Neuron (in vitro differentiated cells): Measurements from ENCODE around the gene DPYSL3.
A peak's percentile ranks its signal among the peaks of the same experiment; 100 is the strongest.

ENCODE experiments used
- H2AFZ ChIP-seq: one replicate; pipeline ENCODE4 v1.6.1; 2013; ENCODE audit warnings: low read depth, mild to moderate bottlenecking, inconsistent platforms, low read length, moderate library complexity
- H3K27me3 ChIP-seq: one replicate; pipeline ENCODE4 v1.6.1; 2013; ENCODE audit warnings: low read length; ENCODE audit not compliant: insufficient read depth
- H3K36me3 ChIP-seq: one replicate; pipeline ENCODE4 v1.6.1; 2013; ENCODE audit warnings: low read length; ENCODE audit not compliant: insufficient read depth
- H3K4me1 ChIP-seq: one replicate; pipeline ENCODE4 v1.6.1; 2013; ENCODE audit warnings: low read length; ENCODE audit not compliant: insufficient read depth
- H3K4me3 ChIP-seq: 2 replicates; pipeline ENCODE4 v1.5.1; 2013; ENCODE audit warnings: mild to moderate bottlenecking, low read length, moderate library complexity
- H3K9me3 ChIP-seq: one replicate; pipeline ENCODE4 v1.6.1; 2013; ENCODE audit warnings: low read length

The DPYSL3 gene

DNA sequence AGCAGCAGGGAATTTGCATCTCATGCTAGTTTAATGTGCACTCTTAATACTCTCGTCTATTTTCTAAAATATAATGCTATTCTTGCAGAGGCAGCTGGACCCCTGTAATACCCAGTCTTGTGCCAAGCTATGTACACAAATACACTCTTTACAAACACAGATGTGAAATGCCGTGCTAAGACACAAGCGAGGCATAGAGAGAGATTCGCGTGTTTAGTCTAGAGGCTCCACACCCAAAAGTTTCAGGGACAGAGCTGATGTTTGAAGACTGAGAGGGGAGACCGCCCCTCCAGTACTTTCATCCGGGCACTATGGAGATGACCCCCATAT is 1.2 kb downstream of the DPYSL3 start:
- H3K36me3 ChIP-seq, result no peaks in the 10 kb centered on the region
- H2AFZ ChIP-seq, result peak overlapping the region; percentile 44
- no peaks in the 10 kb centered on the region for H3K27me3 ChIP-seq
- H3K9me3 ChIP-seq, result no peaks in the 10 kb centered on the region
- H3K4me3 ChIP-seq, result peak overlapping the region; percentile 65
- H3K4me1 ChIP-seq, result peaks cover 16% of the 10 kb centered on the region

- Histone ChIP-seq H3K36me3 (no peaks in the 10 kb centered on the region), H3K4me1 (peaks cover 16% of the 10 kb centered on the region), H3K9me3 (no peaks in the 10 kb centered on the region), H3K27me3 (no peaks in the 10 kb centered on the region), H3K4me3 (peak overlapping the region; percentile 65), H2AFZ (no peak overlapping the region)
These were observed 2.3 kb downstream of the DPYSL3 start for GRCh38 chr5:147507480-147508126.

- no peaks in the 10 kb centered on the region for H3K36me3 ChIP-seq
- H2AFZ ChIP-seq, result no peak overlapping the region
- no peaks in the 10 kb centered on the region for H3K27me3 ChIP-seq
- H3K4me3 ChIP-seq, result no peak overlapping the region
- peaks cover 12% of the 10 kb centered on the region for H3K4me1 ChIP-seq
- no peaks in the 10 kb centered on the region for H3K9me3 ChIP-seq
These were observed 5.3 kb downstream of the DPYSL3 start for GRCh38 chr5:147504535-147504934.

DNA sequence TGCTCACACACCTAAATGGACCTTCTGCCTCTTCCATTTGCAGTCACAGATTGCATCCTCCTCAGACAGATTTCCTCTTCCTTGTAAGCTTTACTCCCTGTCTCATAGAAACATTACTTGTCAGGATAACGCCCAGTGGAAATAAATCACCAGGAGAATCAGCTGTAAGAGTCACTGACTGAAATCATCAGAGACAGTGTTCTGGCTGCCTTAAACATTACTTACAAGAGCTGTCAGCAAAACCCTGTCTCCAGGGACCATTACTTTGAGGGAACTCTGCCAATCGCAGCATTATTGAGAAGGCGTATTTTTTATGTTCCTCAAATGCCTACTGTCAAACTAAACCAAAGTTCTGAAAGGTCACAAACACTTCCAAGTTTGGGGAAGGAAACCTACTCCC is 5.9 kb downstream of the DPYSL3 start:
- Histone ChIP-seq H3K27me3 (no peaks in the 10 kb centered on the region), H2AFZ (no peak overlapping the region), H3K9me3 (no peaks in the 10 kb centered on the region), H3K4me1 (peaks cover 12% of the 10 kb centered on the region), H3K36me3 (no peaks in the 10 kb centered on the region), H3K4me3 (no peak overlapping the region)

DNA sequence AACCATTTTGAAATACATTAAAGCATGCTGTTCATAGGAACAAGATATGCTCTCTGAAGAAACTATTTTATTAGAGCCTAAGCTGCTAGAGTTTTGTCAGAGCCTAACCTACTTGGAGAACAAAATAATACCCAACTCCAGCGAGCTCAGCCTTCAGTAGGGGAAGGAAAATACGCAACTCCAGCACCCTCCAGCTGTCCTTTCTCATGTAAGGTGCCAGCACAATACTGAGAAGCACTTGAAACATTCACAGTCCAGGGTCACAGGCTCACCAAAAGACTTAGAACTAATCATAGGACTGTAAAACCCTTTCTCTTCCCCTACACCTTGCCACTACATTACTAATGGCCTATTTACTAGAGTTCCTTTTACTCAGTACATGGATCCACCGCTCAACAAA is 18.9 kb downstream of the DPYSL3 start:
- Histone ChIP-seq H3K9me3 (peaks cover 3% of the 10 kb centered on the region), H3K4me3 (no peak overlapping the region), H3K4me1 (no peaks in the 10 kb centered on the region), H2AFZ (no peak overlapping the region), H3K27me3 (no peaks in the 10 kb centered on the region), H3K36me3 (no peaks in the 10 kb centered on the region)

DNA sequence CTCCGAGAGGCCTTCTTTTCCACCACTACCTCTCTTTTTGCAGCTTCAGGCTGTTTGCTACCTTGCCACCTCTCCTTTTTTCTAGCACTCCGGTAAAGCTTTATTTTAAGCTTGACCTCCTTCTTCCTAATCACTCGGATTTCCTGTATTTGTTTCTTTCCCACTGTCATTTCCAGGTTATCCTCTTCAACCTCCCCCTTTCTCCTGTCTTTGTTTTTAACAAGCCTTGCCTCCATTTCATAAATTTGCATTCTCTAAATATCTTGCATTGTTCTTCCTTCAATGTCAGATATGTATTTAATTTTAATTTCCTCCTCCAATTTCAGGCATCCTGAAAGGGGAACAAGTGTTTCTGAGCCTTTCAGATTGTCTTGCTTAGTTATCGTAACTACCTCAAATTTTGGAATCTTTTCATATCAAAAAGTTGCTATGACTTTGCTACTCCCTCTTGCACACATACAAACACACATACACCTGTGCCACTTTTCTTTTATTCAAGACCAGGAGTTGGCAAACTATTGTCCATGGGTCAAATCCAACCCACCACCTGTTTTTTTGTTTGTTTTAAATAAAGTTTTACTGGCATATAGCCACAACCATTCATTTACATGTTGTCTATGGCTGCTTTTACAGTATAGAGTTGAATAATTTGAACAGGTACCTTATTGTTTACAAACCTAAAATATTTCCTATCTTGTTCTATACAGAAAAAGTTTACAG is 22.7 kb downstream of the DPYSL3 start:
- H3K36me3 ChIP-seq, result no peaks in the 10 kb centered on the region
- H3K4me1 ChIP-seq, result peaks cover 6% of the 10 kb centered on the region
- no peak overlapping the region for H3K4me3 ChIP-seq
- H3K27me3 ChIP-seq, result no peaks in the 10 kb centered on the region
- peaks cover 3% of the 10 kb centered on the region for H3K9me3 ChIP-seq
- no peak overlapping the region for H2AFZ ChIP-seq

DNA sequence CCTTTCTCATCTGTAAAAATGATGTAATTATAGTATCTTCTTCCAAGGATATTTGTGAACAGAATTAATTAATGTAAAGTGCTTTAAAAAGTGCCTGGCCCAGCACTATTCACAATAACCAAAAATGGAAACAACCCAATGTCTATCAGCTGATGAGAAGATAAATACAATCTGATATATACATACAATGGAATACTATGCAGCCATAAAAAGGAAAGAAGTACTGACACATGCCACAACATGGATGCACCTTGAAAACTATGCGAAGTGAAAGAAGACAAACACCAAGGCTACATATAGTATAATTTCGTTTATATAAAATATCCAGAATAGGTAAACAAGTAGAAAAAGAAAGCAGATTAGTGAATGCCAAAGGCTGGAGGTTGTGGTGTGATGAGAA is 24.1 kb downstream of the DPYSL3 start:
- Histone ChIP-seq H3K36me3 (no peaks in the 10 kb centered on the region), H2AFZ (no peak overlapping the region), H3K4me3 (no peak overlapping the region), H3K27me3 (no peaks in the 10 kb centered on the region), H3K4me1 (peaks cover 6% of the 10 kb centered on the region), H3K9me3 (no peaks in the 10 kb centered on the region)

DNA sequence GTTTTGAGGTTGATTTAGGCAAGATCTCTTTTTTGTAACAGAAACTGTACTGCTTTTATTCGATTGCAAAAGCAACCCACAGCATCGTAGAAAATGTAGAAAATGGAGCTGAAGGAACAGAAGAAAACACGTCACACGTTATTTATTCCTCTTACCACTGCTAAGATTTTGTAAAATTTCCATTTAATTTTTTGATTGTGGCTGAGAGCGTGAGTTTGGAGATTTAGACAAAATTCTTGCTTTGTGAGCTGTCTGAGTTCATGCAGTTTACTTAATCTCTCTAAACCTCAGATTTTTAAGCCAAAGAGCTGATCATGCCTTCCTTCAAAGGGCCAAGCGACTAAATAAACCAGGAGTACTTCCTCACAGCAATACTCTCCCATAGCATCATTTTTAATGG is 24.8 kb downstream of the DPYSL3 start:
- H2AFZ ChIP-seq, result no peak overlapping the region
- H3K4me1 ChIP-seq, result peaks cover 6% of the 10 kb centered on the region
- no peaks in the 10 kb centered on the region for H3K36me3 ChIP-seq
- no peak overlapping the region for H3K4me3 ChIP-seq
- no peaks in the 10 kb centered on the region for H3K9me3 ChIP-seq
- no peaks in the 10 kb centered on the region for H3K27me3 ChIP-seq

DNA sequence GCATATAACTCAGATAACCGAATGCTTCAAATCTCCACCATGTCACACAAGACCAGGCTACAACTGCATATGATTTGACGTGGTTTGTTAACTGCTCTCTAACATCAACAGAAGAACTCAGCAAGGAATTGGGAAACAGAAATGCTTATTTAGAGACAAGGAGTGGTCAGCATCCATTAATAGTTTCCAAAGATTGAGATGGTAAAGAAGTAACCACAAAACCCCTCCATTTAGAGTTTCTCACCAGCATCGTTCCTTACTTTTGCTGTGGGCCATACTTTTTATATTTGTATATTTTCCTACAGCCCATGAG is 25.2 kb downstream of the DPYSL3 start:
- no peak overlapping the region for H2AFZ ChIP-seq
- H3K9me3 ChIP-seq, result no peaks in the 10 kb centered on the region
- no peaks in the 10 kb centered on the region for H3K27me3 ChIP-seq
- no peaks in the 10 kb centered on the region for H3K36me3 ChIP-seq
- H3K4me3 ChIP-seq, result no peak overlapping the region
- H3K4me1 ChIP-seq, result peaks cover 6% of the 10 kb centered on the region

GRCh38 chr5:147483961-147484707 is 25.7 kb downstream of the DPYSL3 start:
- H3K9me3 ChIP-seq, result no peaks in the 10 kb centered on the region
- no peaks in the 10 kb centered on the region for H3K36me3 ChIP-seq
- no peak overlapping the region for H3K4me3 ChIP-seq
- peaks cover 6% of the 10 kb centered on the region for H3K4me1 ChIP-seq
- no peak overlapping the region for H2AFZ ChIP-seq
- no peaks in the 10 kb centered on the region for H3K27me3 ChIP-seq

DNA sequence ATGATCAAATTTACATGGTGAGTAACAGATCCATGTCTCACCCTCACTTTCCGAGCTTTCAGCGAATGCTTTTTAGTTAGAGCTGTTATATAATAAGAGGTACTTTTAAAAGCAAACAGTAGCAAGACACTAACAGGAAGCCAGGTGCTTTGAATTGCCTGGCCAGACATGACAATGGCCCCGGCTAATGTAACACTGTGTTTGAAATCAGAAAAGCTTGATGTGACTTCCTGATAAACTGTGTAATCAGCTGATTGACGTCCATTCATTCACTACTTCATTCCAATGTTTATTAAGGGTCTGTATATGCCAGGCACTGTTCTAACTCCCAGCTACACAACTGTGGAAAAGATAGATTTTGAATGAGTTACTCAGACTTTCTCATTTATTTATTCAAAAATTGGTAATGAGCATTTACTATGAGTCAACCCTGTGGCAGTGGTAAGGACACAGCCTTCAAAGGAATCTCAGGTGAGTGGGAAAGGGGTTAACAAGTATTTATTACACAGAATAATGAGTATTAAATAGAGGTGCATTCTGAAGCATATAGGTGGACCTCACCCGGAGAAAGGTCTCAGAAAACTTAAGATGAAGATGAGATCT is 26.6 kb downstream of the DPYSL3 start:
- Histone ChIP-seq H2AFZ (no peak overlapping the region), H3K4me1 (peaks cover 6% of the 10 kb centered on the region), H3K9me3 (no peaks in the 10 kb centered on the region), H3K36me3 (no peaks in the 10 kb centered on the region), H3K4me3 (no peak overlapping the region), H3K27me3 (no peaks in the 10 kb centered on the region)

- H3K9me3 ChIP-seq, result no peaks in the 10 kb centered on the region
- no peaks in the 10 kb centered on the region for H3K36me3 ChIP-seq
- H3K4me1 ChIP-seq, result peaks cover 6% of the 10 kb centered on the region
- H3K27me3 ChIP-seq, result no peaks in the 10 kb centered on the region
- no peak overlapping the region for H3K4me3 ChIP-seq
- no peak overlapping the region for H2AFZ ChIP-seq
These were observed 27.1 kb downstream of the DPYSL3 start for GRCh38 chr5:147482706-147483180.
